MCF 10A (cell line): ENCODE data around the gene PODXL2. TPM values are rescaled to one million over a fixed set of nuclear protein-coding genes. Genes with fewer than 3 reads are reported as not detected.

Source experiments
- microRNA-seq: library from miRNA; unstranded; fragments of <30 nt; microRNA quantifications from one replicate; pipeline ENCODE4 v1.2.0, GENCODE V29; 2022
- total RNA-seq: library from RNA; stranded (reverse); gene quantifications from 2 replicates; pipeline ENCODE4 v1.2.3, GENCODE V29; 2022

PODXL2 gene
- total RNA-seq, 1 experiment from 2014 or later: 10.1 TPM

Small RNAs within 50 kb of the gene (microRNA-seq; reads per million reads assigned to microRNA genes)
- 2.9 reads per million, percentile 21 among the genes with 10 or more reads in this experiment for gene MIR7976

Other genes starting within 250 kb of the PODXL2 start
- gene TPRA1, start 38.5 kb upstream of the PODXL2 start, total RNA-seq: 47.0 and 57.2 TPM in 2 replicates
- 12.5 and 17.5 TPM in 2 replicates for gene MCM2, start 30.8 kb upstream of the PODXL2 start, total RNA-seq
- 9.7 and 10.0 TPM in 2 replicates for gene ABTB1, start 43.8 kb downstream of the PODXL2 start, total RNA-seq
- 12.6 and 25.3 TPM in 2 replicates for gene MGLL, start 193.3 kb downstream of the PODXL2 start, total RNA-seq